Measurements from ENCODE around the gene PCTP.
A peak's percentile ranks its signal among the peaks of the same experiment; 100 is the strongest.

The PCTP gene

DNA sequence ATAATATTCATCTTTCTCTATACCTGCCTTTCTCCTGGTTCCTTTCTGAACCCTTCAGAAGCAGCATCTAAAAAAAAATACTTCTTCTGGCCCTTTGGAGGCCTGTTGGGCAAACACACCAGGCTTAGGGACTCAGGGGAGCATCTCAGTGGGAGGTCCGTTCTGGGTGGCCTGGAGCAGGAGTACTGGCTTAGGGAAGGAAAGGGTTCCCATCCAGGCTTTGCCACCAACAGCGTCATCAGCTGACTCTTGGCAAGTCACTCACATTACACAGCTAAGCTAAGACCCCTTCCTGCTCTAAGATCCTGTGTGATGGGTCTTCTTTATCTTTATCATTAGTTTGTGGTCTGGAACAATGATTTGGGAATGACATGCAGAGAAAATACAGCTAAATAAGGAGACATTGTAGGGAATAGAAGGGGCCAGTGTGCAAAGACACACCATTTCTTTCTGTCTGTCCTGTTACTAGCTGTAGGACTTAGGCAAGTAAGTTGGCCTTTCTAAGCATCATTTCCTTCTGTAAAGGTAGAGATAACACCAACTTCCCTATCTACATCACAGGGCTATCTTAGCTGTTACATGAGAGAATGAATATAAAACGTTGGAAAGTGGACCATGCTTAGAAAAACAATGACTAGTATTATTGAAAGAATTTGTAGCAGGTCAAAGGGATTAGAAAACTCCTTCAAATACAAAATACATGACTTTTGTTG lies 9.9 kb downstream of the PCTP start:
- no peak for DNase-seq

- no peak for DNase-seq
Observed at GRCh38 chr17:55762086-55762858, 11.4 kb downstream of the PCTP start.

GRCh38 chr17:55763856-55764255 lies 13.0 kb downstream of the PCTP start:
- no peak for DNase-seq

DNA sequence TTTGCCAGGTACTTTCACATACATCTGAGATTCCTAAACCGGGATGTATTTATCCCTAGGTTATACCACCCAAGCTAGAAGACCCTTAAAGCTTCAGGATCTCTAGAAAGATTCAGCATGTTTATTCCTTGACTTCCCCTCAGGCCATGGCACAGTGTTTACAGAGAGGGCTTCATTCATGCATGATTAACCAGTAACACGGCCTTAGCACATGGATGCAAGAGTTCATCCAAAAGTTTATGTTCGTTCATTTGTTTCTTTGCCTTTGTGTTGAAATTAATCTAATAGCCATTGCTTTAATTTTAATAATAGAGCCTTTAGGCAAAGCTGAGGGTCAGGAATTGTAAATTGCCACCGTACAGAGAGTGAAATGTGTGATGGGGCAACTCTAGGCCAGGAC lies 13.8 kb downstream of the PCTP start:
- no peak for DNase-seq

DNA sequence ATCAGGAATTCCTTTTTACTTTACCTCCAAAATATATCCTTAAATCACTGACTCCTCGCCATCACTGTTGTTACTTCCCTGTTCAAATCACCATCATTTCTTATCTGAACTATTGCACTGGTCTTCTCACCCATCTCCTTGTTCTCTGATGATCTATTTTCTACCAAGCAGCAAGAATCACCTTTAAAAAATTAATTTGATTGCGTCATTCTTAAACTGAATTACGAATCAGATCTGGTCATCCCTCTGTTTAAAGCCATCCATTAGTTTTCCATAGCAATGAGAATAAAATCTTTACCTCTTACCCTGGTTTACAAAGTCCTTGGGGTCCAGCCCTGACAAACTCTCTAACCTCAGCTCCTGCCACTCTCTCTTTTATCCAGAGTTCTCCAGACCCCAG lies 14.6 kb downstream of the PCTP start:
- no peak for DNase-seq

GRCh38 chr17:55768936-55769624 lies 18.2 kb downstream of the PCTP start:
- no peak for DNase-seq

- no peak for DNase-seq
Observed at GRCh38 chr17:55769625-55770000, 18.8 kb downstream of the PCTP start.

DNA sequence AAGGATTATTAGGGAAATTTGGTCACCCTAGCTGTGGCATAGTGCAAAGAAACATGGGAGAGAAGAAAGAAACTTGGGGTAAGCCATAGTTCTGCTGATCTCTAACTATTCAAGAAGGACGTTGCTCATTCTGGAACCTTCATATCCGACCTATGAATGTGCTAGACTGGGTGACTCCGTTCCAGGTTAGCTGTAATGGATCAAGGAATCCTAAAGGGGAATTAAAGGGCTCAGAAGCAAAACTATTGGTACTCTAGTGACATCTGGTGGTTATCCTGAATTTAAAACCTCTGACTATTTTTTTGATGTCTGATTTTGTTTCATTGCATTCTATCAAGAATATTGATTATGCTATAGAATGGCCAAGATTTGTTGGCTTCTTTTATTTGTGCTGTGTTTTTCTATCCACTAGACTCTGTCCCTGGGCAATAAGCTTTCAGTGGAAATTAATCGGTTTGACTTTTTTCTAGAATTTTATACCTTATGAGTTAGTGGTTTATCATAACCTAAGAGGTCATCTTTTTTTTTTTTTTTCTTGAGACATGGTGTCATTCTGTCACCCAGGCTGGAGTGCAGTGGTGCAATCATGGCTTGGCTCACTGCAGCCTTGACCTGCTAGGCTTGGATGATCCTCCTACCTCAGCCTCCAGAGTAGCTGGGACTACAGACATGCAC lies 19.5 kb downstream of the PCTP start:
- peak; percentile 10 for DNase-seq

GRCh38 chr17:55772086-55772485 lies 21.2 kb downstream of the PCTP start:
- no peak for DNase-seq

DNA sequence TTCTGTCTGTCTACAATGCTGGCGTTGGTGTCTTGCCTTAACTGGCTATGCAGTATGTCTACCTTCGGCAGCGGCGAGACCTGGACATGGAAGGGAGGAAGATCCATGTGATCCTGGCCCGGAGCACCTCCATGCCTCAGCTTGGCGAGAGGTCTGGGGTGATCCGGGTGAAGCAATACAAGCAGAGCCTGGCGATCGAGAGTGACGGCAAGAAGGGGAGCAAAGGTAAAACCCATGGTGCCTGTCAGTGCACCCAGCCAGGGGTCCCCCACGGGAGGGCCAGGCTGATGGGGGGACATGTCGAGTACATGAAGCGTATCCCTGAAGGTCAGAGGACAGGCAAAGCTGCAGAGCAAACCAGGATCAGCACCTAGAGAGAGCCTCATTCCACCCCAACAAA lies 22.8 kb downstream of the PCTP start:
- DNase-seq: no peak

DNA sequence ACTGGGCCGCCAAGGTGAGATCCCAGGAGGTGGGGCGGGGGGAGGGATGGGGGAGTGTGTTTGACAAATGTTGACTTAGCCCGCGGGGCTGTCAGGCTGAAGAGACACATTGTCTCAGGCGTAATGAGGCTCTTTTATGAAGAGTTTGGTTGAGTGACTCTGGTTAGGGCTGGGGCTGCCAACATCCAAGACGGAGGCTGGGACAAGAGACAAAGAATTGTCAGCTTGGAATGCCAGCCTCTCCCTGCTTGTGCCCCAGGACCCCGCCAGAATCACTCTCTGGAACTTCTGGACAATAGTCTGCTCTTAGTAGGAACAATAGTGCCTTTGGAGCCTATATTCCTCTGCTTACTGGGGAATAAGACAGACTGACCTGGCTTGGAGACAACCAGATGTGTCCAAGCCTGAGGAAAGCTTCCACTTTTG lies 24.0 kb downstream of the PCTP start:
- DNase-seq: no peak

DNA sequence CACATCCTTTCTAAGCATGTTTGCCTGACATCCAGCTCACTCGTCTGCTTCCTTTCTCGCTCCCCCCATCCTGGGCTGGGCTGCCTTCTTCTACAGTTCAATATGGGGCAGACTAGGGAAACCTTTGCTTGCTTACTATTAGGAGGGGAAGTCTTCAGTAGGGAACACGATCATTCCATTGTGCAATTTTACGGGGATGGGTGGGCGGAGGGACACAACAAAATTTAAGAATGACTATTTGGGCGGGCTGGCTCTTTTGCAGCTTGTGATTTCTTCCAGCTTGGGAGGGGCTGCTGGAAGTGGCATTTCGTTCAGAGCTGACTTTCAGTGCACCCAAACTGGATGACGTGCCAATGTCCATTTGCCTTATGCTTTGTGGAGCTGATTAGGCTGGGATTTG lies 25.4 kb downstream of the PCTP start:
- DNase-seq: no peak

GRCh38 chr17:55777471-55777971 lies 26.7 kb downstream of the PCTP start:
- no peak for DNase-seq

DNA sequence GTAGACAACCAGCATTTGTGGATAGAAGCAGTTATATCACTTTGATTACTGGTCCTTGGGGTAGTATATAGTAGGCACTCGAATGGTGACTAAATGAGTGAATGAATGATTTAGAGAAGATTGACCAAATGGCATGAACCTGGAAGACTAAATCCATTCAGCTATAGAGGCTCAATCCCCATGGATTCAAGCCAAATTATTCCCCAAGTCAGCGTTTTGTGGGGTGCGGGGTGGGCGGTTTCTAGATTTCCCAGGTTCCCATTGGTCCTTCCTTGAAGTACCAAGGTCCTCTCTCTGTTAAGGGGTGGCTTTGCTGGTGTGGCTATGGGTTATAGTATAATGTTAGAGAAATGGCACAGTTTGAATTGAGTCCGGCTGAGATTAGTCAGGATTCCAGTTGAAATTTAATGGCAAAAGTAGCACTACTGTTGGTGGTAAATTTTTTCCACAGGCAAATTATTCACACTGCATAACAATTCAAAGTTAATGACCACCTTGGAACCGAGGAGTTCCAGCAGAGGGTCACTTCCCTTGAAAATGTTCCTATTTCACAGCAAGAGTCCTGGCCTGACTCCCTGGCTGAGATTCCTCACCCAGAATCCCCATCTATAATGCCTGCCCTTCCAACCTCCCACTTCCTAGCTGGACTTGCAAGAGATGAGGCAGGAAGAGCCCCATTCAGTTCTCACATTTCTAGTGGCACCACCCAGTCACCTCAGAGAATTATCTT lies 27.7 kb downstream of the PCTP start:
- no peak for DNase-seq

GRCh38 chr17:55783684-55784245 lies 32.9 kb downstream of the PCTP start:
- no peak for DNase-seq

DNA sequence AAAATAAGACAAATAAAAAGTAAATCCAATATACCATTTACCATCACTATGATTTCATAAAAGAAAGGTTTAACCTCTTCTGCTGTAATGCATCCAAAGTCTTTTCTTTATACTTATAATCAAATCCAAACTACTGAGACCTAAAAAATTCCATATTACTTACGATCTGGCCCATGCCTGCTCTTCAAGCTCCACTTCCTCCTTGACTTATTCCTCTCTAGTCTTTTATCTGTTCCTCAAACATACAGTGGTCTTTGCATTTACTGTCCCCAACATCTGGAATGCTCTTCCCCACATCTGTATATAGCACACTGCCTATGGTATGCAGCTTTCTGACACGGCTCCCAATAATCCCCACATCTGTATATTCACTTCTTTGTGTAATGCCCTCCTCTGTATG lies 33.8 kb downstream of the PCTP start:
- DNase-seq: no peak

GRCh38 chr17:55785181-55785580 lies 34.3 kb downstream of the PCTP start:
- no peak for DNase-seq

- DNase-seq: no peak
Observed at GRCh38 chr17:55793272-55793671, 42.4 kb downstream of the PCTP start.

GRCh38 chr17:55794725-55795482 lies 44.1 kb downstream of the PCTP start:
- no peak for DNase-seq

DNA sequence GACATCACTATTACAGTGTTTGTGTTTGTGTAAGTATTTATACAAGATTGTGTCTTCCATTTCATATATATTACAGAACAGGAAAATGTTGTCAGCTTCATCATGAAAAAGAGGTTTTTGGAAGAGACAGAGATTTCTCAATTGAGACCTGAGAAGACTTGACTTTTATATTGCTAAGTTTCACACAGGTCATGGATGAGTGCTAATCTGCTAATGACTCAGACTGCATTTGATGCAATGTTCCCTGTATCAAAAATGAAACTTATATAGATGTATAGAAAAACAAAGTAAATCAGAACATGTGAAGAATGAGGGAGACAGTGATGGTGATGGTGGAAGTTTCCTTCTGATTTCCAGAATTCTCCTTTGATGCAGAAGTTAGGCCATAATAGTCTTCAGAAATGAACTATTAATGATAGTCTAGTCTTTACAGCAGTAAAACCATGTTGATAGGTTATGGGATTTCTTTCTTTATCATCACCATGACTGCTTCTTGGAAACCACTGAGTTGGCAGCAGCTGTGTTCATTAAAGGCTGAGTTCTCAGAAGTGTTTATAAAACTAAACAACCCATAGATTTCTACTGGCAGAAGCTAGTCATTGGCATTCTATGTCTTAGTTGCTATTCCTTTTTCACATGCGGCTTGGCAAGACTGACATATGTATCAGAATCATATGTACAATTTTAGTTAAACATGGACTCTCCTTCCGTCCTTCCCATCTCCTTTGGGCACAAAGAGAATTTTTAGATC lies 56.1 kb downstream of the PCTP start:
- no peak for DNase-seq

GRCh38 chr17:55811536-55811935 lies 60.7 kb downstream of the PCTP start:
- DNase-seq: no peak

Data from NCI-H187 treated with DMSO at 0.1 percent for 48 hours (cell line).